ENCODE results near the gene ABCB9.

The ABCB9 gene

GRCh38 chr12:122886161-122886560, 80.1 kb downstream of the ABCB9 start:
- H3K4me1 ChIP-seq (ENCODE audit: control insufficient read depth in 1 of 2, insufficient read depth in 1 of 2, low read depth in 1 of 2, low read length in 1 of 2) = peaks cover 91 to 95% of the 10 kb centered on the region in 2 experiments
- peak overlapping the region; percentile 98 for H3K27ac ChIP-seq
- no peaks in the 10 kb centered on the region for H3K27me3 ChIP-seq
- H3K4me3 ChIP-seq (ENCODE audit: low read depth in 1 of 2, low read length in 1 of 2) = peak overlapping the region; percentile 2 to 66
- H3K9me3 ChIP-seq = no peaks in the 10 kb centered on the region
- no peaks in the 10 kb centered on the region for H3K36me3 ChIP-seq
- no peak for TF ChIP-seq CTCF (IDR thresholded peaks at IDR 0.05)

- TF ChIP-seq CTCF (IDR thresholded peaks at IDR 0.05) = no peak
- Histone ChIP-seq H3K4me1 (ENCODE audit: control insufficient read depth in 1 of 2, insufficient read depth in 1 of 2, low read depth in 1 of 2, low read length in 1 of 2) (peaks cover 91 to 96% of the 10 kb centered on the region in 2 experiments), H3K9me3 (no peaks in the 10 kb centered on the region), H3K27ac (no peak overlapping the region), H3K4me3 (ENCODE audit: low read depth in 1 of 2, low read length in 1 of 2) (no peak overlapping the region), H3K36me3 (no peaks in the 10 kb centered on the region), H3K27me3 (no peaks in the 10 kb centered on the region)
Observed at GRCh38 chr12:122884860-122885259, 81.4 kb downstream of the ABCB9 start.

GRCh38 chr12:122884091-122884826, 82.0 kb downstream of the ABCB9 start:
- Histone ChIP-seq H3K36me3 (no peaks in the 10 kb centered on the region), H3K9me3 (no peaks in the 10 kb centered on the region), H3K27ac (peak overlapping the region; percentile 66), H3K4me1 (ENCODE audit: control insufficient read depth in 1 of 2, insufficient read depth in 1 of 2, low read depth in 1 of 2, low read length in 1 of 2) (peaks cover 91 to 96% of the 10 kb centered on the region in 2 experiments), H3K27me3 (no peaks in the 10 kb centered on the region), H3K4me3 (ENCODE audit: low read depth in 1 of 2, low read length in 1 of 2) (no peak overlapping the region)
- no peak for TF ChIP-seq CTCF (IDR thresholded peaks at IDR 0.05)

- Histone ChIP-seq H3K27me3 (no peaks in the 10 kb centered on the region), H3K36me3 (no peaks in the 10 kb centered on the region), H3K27ac (peak overlapping the region; percentile 66), H3K9me3 (no peaks in the 10 kb centered on the region), H3K4me3 (ENCODE audit: low read depth in 1 of 2, low read length in 1 of 2) (peak overlapping the region in 1 of 2 experiments; percentile 15), H3K4me1 (ENCODE audit: control insufficient read depth in 1 of 2, insufficient read depth in 1 of 2, low read depth in 1 of 2, low read length in 1 of 2) (peaks cover 91 to 94% of the 10 kb centered on the region in 2 experiments)
- no peak for TF ChIP-seq CTCF (IDR thresholded peaks at IDR 0.05)
Observed at GRCh38 chr12:122882908-122883558, 83.2 kb downstream of the ABCB9 start.

GRCh38 chr12:122880668-122881067, 85.6 kb downstream of the ABCB9 start:
- Histone ChIP-seq H3K36me3 (peaks cover 11% of the 10 kb centered on the region), H3K4me3 (ENCODE audit: low read depth in 1 of 2, low read length in 1 of 2) (peak overlapping the region in 1 of 2 experiments; percentile 55), H3K9me3 (no peaks in the 10 kb centered on the region), H3K27ac (peak overlapping the region; percentile 96), H3K4me1 (ENCODE audit: control insufficient read depth in 1 of 2, insufficient read depth in 1 of 2, low read depth in 1 of 2, low read length in 1 of 2) (peaks cover 92 to 95% of the 10 kb centered on the region in 2 experiments), H3K27me3 (no peaks in the 10 kb centered on the region)
- TF ChIP-seq CTCF (IDR thresholded peaks at IDR 0.05) = peak; percentile 47

All from neutrophil (primary cell).